AG09319 (cell line): ENCODE results near the gene MEGF10.
"Not testable (repeated sequence)": the region's sequence is repeated elsewhere in the genome, so short reads cannot be mapped to it uniquely, and the experiment has no call there.

ENCODE experiments used
- DNase-seq: peaks from one replicate; pipeline ENCODE4 v3.0.0-alpha.2; 2010; ENCODE audit warnings: low read depth; ENCODE audit errors: extremely low read depth
- CTCF ChIP-seq: IDR thresholded peaks from 2 replicates; pipeline ENCODE4 v1.5.1; 2011; ENCODE audit warnings: low read depth, mild to moderate bottlenecking, inconsistent platforms, low read length, moderate library complexity

Gene MEGF10

GRCh38 chr5:127293373-127293772, 2.8 kb downstream of the MEGF10 start:
- no peak for TF ChIP-seq CTCF
- no peak for DNase-seq

- no peak for TF ChIP-seq CTCF
- DNase-seq: no peak
Observed at GRCh38 chr5:127294829-127295228, 4.2 kb downstream of the MEGF10 start.

GRCh38 chr5:127295454-127295853, 4.9 kb downstream of the MEGF10 start:
- TF ChIP-seq CTCF: no peak
- no peak for DNase-seq

GRCh38 chr5:127296321-127296720, 5.7 kb downstream of the MEGF10 start:
- TF ChIP-seq CTCF: no peak
- no peak for DNase-seq

- not testable (repeated sequence) for DNase-seq
Observed at GRCh38 chr5:127296894-127297293, 6.3 kb downstream of the MEGF10 start.

- DNase-seq: no peak
- no peak for TF ChIP-seq CTCF
Observed at GRCh38 chr5:127297348-127298035, 6.9 kb downstream of the MEGF10 start.

GRCh38 chr5:127298036-127298429, 7.4 kb downstream of the MEGF10 start:
- DNase-seq: no peak
- no peak for TF ChIP-seq CTCF

- TF ChIP-seq CTCF: no peak
- DNase-seq: no peak
Observed at GRCh38 chr5:127298656-127299055, 8.1 kb downstream of the MEGF10 start.
